Prostate gland (tissue), 2 donors: ENCODE results near the gene RNPEPL1. TPM values are rescaled to one million over a fixed set of nuclear protein-coding genes. Genes with fewer than 3 reads are reported as not detected.

Source experiments
- DNase-seq: peaks from one replicate; pipeline ENCODE4 v3.0.0-alpha.2; 2019; ENCODE audit warnings: low spot score
- H3K27ac ChIP-seq, 2 donors: fragments of 200-600 bp; sonication (generic); 2 replicates each; pipeline ENCODE4 v1.5.1; 2017 to 2019
- H3K27me3 ChIP-seq: fragments of 200-600 bp; sonication (generic); replicated peaks from 2 replicates; pipeline ENCODE4 v1.5.1; 2019; ENCODE audit not compliant: insufficient read depth
- H3K36me3 ChIP-seq, 2 donors: fragments of 200-600 bp; sonication (generic); 1 replicate in 1 of 2; 2 replicates in 1 of 2; pipeline versions ENCODE4 v1.5.1 to v1.8.1; 2017 to 2019
- H3K4me1 ChIP-seq: fragments of 200-600 bp; sonication (generic); replicated peaks from 2 replicates; pipeline ENCODE4 v1.5.1; 2019
- H3K4me3 ChIP-seq, 2 donors: fragments of 200-600 bp; sonication (generic); 2 replicates each; pipeline ENCODE4 v1.5.1; 2017 to 2019
- H3K9me3 ChIP-seq: fragments of 200-600 bp; sonication (generic); 2 replicates; pipeline ENCODE4 v1.5.1; 2017
- POLR2A ChIP-seq: fragments of 450-650 bp; IDR thresholded peaks from one replicate; pipeline ENCODE4 v1.6.1; 2016; ENCODE audit warnings: antibody characterized with exemption, mild to moderate bottlenecking
- POLR2AphosphoS5 ChIP-seq: sonication (generic); formaldehyde crosslinking; IDR thresholded peaks from one replicate; pipeline ENCODE4 v1.6.1; 2017; ENCODE audit warnings: antibody characterized with exemption
- WGBS: methylation state at CpG from one replicate; pipeline ENCODE4 v1.1.5; 2018; 5-methylcytosine and 5-hydroxymethylcytosine counted together
- intact Hi-C: fragments of 100-400 bp; cut with DNase I; formaldehyde crosslinking; loops from one replicate; pipeline ENCODE4 v1.14.2; 2022
- total RNA-seq, 2 donors: library from RNA; depleted of rRNA; stranded (reverse); fragments of >200 nt; gene quantifications; one replicate each; pipeline ENCODE4 v1.1.0, GENCODE V29; 2016
- TF ChIP-seq, protein P1 (sequence below), 4 experiments: fragments of 200-600 bp in 2 of 4; fragments of 450-650 bp in 2 of 4; sonication (generic) in 2 of 4; IDR thresholded peaks; 1 replicate in 3 of 4; 2 replicates in 1 of 4; pipeline ENCODE4 v1.5.1; 2016 to 2019; ENCODE audit warnings: antibody characterized with exemption in 4 of 4, mild to moderate bottlenecking in 2 of 4, moderate library complexity in 2 of 4

The RNPEPL1 gene
- total RNA-seq, 2 donors from 2014 or later: 36.9 to 94.7 TPM

DNA sequence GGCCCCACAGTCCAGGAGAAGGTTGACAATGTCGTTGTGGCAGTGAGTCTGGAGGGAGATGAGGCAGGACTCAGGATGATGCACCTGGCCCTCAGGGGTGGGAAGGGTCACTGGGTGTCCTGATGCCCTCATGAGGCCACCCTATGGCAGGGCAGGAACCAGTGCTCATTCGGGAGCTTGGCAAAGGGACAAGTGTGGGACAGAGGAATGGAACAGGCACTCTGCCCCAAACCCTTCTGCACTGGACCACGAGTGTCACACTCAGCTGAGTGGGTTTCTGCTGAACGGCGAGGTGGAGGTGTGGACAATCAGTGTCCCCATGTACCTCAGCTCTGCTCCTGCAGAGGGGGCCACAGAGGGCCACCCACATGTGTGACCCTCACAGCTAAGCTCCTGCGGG, 42.5 kb upstream of the RNPEPL1 start:
- no peak overlapping the region for H3K4me3 ChIP-seq
- TF ChIP-seq, protein P1, sequence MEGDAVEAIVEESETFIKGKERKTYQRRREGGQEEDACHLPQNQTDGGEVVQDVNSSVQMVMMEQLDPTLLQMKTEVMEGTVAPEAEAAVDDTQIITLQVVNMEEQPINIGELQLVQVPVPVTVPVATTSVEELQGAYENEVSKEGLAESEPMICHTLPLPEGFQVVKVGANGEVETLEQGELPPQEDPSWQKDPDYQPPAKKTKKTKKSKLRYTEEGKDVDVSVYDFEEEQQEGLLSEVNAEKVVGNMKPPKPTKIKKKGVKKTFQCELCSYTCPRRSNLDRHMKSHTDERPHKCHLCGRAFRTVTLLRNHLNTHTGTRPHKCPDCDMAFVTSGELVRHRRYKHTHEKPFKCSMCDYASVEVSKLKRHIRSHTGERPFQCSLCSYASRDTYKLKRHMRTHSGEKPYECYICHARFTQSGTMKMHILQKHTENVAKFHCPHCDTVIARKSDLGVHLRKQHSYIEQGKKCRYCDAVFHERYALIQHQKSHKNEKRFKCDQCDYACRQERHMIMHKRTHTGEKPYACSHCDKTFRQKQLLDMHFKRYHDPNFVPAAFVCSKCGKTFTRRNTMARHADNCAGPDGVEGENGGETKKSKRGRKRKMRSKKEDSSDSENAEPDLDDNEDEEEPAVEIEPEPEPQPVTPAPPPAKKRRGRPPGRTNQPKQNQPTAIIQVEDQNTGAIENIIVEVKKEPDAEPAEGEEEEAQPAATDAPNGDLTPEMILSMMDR (IDR thresholded peaks at IDR 0.05): no peak
- TF ChIP-seq POLR2AphosphoS5 (no peak), POLR2A (no peak)
- H3K27ac ChIP-seq: no peak overlapping the region
- no peaks in the 10 kb centered on the region for H3K9me3 ChIP-seq
- no peaks in the 10 kb centered on the region for H3K27me3 ChIP-seq
- 98% methylated on average over 6 of the region's 6 CpGs for WGBS
- H3K4me1 ChIP-seq: no peaks in the 10 kb centered on the region
- intact Hi-C loops: no loop called here
- no peaks in the 10 kb centered on the region for H3K36me3 ChIP-seq
- no peak for DNase-seq

DNA sequence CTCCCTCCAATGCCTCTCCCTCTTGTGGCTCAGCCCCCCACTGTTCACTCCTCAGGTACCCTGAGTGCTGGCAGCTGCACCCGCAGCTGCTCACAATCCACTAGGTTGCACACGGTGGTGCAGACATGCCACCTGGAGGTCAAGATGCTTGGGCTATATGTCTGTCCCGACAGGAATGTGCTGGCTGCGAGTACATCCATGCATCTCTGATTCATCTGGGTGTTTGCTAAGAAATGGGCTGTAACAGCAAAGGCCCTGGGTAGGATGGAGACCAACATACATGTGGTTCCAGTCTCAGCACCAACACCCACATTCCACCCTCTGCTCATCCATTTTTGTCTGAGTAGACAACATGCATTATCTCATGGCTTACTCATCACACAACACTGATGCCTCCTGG, 41.8 kb upstream of the RNPEPL1 start:
- Histone ChIP-seq H3K27me3 (no peaks in the 10 kb centered on the region), H3K9me3 (no peaks in the 10 kb centered on the region), H3K4me1 (no peaks in the 10 kb centered on the region), H3K4me3 (no peak overlapping the region), H3K36me3 (no peaks in the 10 kb centered on the region), H3K27ac (no peak overlapping the region)
- no peak for TF ChIP-seq POLR2A
- TF ChIP-seq POLR2AphosphoS5: no peak
- TF ChIP-seq, protein P1 (IDR thresholded peaks at IDR 0.05): no peak
- intact Hi-C loops: no loop called here
- WGBS: 100% methylated on average over 3 of the region's 4 CpGs
- DNase-seq: no peak

DNA sequence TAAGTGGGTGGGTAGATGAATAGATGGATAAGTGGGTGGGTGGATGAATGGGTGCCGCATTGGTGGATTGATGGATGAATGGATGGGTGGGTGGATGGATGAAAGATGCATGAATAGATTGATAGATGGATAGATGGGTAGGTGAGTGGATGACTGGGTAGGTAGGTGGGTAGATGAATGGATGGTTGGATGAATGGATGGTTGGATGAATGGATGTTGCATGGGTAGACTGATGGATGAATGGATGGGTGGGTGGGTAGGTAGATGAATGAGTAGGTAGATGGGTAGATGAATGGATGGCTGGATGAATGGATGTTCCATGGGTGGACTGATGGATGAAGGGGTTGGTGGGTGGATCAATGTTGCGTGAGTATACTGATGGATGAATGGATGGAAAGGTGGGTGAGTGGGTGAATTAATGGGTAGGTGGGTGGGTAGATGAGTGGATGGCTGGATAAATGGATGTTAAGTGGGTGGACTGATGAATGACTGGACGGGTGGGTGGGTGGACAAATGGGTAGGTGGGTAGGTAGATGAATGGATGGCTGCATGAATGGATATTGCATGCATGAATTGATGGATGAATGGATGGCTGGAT, 41.0 kb upstream of the RNPEPL1 start:
- TF ChIP-seq POLR2AphosphoS5 (no peak), POLR2A (no peak)
- TF ChIP-seq, protein P1 (IDR thresholded peaks at IDR 0.05): no peak
- WGBS: 66% methylated on average over 3 of the region's 3 CpGs
- intact Hi-C loops: no loop called here
- Histone ChIP-seq H3K27me3 (no peaks in the 10 kb centered on the region), H3K4me1 (no peaks in the 10 kb centered on the region), H3K27ac (no peak overlapping the region), H3K4me3 (no peak overlapping the region), H3K36me3 (no peaks in the 10 kb centered on the region), H3K9me3 (no peaks in the 10 kb centered on the region)
- DNase-seq: no peak

DNA sequence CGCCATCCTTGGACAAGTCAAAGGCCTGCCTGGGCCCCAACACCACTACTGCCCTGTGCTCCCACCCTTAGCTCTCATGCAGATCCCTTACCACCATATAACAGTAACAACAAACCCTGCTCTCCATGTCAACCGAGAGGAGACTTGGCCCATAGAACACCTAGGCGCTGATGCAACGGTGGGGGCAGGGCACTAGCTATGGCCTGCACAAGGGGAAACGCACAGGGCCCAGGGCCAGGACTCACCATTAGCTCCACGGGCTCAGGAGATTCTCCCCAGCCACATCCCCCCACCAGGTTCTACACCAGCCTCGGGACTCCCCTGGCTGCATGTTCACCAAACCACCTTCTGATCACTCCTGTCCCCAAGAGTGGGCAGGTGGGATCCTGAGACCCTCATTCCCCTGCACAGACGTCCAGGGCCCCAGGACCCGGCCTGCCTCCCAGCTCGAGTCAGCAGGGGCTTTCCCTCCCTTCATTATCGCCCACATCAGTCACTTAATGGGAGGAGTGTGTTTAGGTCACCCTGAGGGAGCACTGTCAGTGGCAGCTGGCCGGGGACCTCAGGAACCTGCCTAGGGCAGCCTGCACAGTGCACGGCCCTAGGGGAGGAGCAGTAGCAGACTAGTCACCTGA, 39.8 kb upstream of the RNPEPL1 start:
- Histone ChIP-seq H3K27ac (no peak overlapping the region), H3K4me1 (no peaks in the 10 kb centered on the region), H3K4me3 (no peak overlapping the region), H3K9me3 (no peaks in the 10 kb centered on the region), H3K36me3 (no peaks in the 10 kb centered on the region), H3K27me3 (no peaks in the 10 kb centered on the region)
- DNase-seq: no peak
- 90% methylated on average over 13 of the region's 13 CpGs for WGBS
- no peak for TF ChIP-seq POLR2A
- TF ChIP-seq POLR2AphosphoS5: no peak
- TF ChIP-seq, protein P1 (IDR thresholded peaks at IDR 0.05): no peak
- intact Hi-C loops: no loop called here
